Stimulated activated effector memory CD8-positive, alpha-beta T cell treated with anti-CD3 and anti-CD28 coated beads, Interleukin-12 subunit alpha, Interleukin-12 subunit beta, amount 100 ng/mL, for 72 hours (primary cell): ENCODE results near the gene ATP8B2.
A peak's percentile ranks its signal among the peaks of the same experiment; 100 is the strongest.
"Not testable (repeated sequence)": the region's sequence is repeated elsewhere in the genome, so short reads cannot be mapped to it uniquely, and the experiment has no call there.

Experiments used
- ATAC-seq: fragments of 150-1000 bp; cut with Tn5 transposase; 2 replicates; pipeline ENCODE4 v1.10.0; 2021
- DNase-seq, 2 donors: peaks; one replicate each; pipeline ENCODE4 v3.0.0; 2021 to 2022; ENCODE audit warnings: low spot score in 2 of 2
- H3K27ac Mint-ChIP-seq: one replicate; pipeline ENCODE4 v1.8.0; 2022; ENCODE audit warnings: mild to moderate bottlenecking, mixed read lengths
- H3K36me3 Mint-ChIP-seq: one replicate; pipeline ENCODE4 v1.8.0; 2022; ENCODE audit warnings: mild to moderate bottlenecking, mixed read lengths
- H3K4me1 Mint-ChIP-seq: one replicate; pipeline ENCODE4 v1.8.0; 2022; ENCODE audit warnings: mixed read lengths
- H3K4me3 Mint-ChIP-seq: one replicate; pipeline ENCODE4 v1.8.0; 2022; ENCODE audit warnings: mild to moderate bottlenecking, mixed read lengths
- H3K9me3 Mint-ChIP-seq: one replicate; pipeline ENCODE4 v1.8.0; 2022; ENCODE audit warnings: mixed read lengths

The ATP8B2 gene

DNA sequence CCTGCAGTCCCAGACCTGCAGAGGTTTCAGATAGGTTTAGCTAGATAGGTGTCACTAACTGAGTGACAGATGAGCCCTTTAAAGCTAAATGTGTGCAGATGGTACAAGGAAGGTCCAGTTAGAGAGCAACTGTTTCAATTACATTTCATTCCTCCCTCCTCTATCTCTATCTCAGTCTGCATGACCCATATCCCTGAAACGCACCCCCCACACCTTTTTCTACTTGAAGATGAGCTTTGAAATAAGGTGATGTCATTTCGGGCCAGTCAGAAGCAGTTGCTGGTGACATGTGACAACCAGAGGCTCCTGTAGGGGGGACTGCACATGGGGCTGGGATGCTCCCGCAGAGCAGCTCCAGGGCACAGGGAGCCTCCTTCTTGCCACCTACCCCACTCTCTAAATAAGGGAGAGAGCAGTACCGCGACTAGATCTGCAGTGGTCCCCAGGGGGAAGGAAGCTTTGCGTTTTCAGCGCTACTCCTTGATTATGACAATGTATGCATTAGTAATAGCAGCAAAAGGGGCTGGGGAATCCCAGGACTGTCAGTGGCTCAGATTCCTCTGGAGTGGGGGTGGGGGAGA, 4.3 kb downstream of the ATP8B2 start:
- H3K9me3 Mint-ChIP-seq = no peaks in the 10 kb centered on the region
- peak overlapping the region; percentile 88 for H3K27ac Mint-ChIP-seq
- ATAC-seq (no peak), DNase-seq (no peak)
- H3K36me3 Mint-ChIP-seq = peaks cover 56% of the 10 kb centered on the region
- H3K4me1 Mint-ChIP-seq = peaks cover 59% of the 10 kb centered on the region
- H3K4me3 Mint-ChIP-seq = peak overlapping the region; percentile 91

DNA sequence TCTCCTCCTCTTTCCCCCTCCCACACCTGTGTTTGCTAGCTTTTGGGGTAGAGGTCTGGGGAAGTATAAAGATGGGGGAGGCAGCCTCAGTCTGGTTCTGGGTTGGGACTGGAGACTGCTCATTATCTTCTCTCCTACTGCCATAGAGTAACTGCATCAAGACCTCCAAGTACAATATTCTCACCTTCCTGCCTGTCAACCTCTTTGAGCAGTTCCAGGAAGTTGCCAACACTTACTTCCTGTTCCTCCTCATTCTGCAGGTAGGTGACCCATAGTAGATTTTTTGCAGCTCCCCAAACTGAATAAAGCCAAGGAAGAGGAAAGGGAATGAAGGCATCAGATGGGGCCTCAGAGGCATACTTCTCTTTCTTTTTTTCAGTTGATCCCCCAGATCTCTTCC, 5.3 kb downstream of the ATP8B2 start:
- Mint-ChIP-seq H3K4me1 (peaks cover 66% of the 10 kb centered on the region), H3K36me3 (peaks cover 66% of the 10 kb centered on the region), H3K4me3 (peak overlapping the region; percentile 91), H3K9me3 (no peaks in the 10 kb centered on the region), H3K27ac (peak overlapping the region; percentile 88)
- no peak for ATAC-seq
- DNase-seq = no peak

DNA sequence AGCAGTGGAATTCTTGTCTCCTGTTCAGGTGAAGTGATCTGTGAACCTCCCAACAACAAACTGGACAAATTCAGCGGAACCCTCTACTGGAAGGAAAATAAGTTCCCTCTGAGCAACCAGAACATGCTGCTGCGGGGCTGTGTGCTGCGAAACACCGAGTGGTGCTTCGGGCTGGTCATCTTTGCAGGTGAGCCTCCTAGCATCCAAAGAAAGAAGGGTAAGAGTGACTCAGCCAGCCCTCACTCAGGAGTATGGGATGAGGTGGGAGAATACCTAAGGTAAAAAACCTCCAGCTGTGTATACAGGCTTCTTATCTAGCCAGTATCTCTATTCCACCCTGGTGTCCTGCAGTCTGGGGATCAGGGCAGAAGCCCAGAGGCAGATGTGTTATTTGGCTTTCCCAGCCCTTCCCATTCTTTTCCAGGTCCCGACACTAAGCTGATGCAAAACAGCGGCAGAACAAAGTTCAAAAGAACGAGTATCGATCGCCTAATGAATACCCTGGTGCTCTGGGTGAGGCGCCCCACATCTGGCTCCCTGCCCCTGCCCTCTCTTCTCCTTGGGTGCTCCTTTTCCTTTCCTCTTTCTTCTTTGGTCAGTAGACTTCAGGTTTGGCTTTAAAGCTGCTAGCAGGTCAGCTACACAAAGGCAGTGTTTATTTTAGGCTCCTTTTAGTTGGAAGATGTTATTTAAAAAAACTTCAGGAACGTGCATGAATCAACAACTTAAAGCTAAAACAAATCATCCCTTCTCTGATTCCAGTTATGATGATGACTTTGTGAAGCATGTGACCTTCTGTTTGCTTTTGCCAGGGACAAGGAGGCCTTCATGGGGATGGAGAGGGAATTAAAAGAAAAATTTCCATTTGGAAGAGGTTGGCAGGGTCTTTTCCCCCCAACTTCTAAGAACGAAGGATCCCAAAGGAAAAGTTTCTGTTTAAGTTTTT, 9.0 kb downstream of the ATP8B2 start:
- no peak for ATAC-seq
- Mint-ChIP-seq H3K4me3 (peak overlapping the region; percentile 36), H3K36me3 (peaks cover 98% of the 10 kb centered on the region), H3K9me3 (no peaks in the 10 kb centered on the region), H3K27ac (peak overlapping the region; percentile 94), H3K4me1 (peaks cover 56% of the 10 kb centered on the region)
- no peak for DNase-seq

GRCh38 chr1:154335025-154335714, 9.8 kb downstream of the ATP8B2 start:
- peaks cover 56% of the 10 kb centered on the region for H3K4me1 Mint-ChIP-seq
- H3K27ac Mint-ChIP-seq = peak overlapping the region; percentile 94
- ATAC-seq (peak; percentile 98), DNase-seq (peak; percentile 81 to 91)
- peak overlapping the region; percentile 36 for H3K4me3 Mint-ChIP-seq
- no peaks in the 10 kb centered on the region for H3K9me3 Mint-ChIP-seq
- H3K36me3 Mint-ChIP-seq = peaks cover 99% of the 10 kb centered on the region

- H3K4me3 Mint-ChIP-seq = peak overlapping the region; percentile 20
- DNase-seq (no peak), ATAC-seq (no peak)
- no peaks in the 10 kb centered on the region for H3K9me3 Mint-ChIP-seq
- H3K36me3 Mint-ChIP-seq = peaks cover 100% of the 10 kb centered on the region
- peak overlapping the region; percentile 89 for H3K27ac Mint-ChIP-seq
- peaks cover 70% of the 10 kb centered on the region for H3K4me1 Mint-ChIP-seq
Measured at GRCh38 chr1:154337253-154337894, 12.0 kb downstream of the ATP8B2 start.

DNA sequence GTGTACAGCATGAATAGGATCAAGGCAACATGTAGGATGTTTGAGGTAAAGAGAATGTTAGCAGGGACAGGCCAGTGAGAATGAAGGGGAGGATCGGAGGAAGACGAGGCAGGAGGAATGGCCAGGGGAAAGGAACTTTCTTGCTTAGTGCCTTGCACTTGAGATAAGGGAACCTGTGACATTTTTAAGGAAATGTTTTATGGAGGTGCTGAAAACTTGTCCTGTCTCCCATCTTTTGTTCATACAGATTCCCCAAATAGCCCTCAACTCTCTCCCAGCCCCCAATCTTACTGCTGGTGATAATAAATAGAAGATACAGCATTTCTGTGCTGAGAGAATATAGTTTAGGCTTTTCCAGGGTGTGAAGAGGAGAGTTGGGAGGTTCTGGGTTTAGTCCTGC, 13.6 kb downstream of the ATP8B2 start:
- Mint-ChIP-seq H3K4me1 (peaks cover 82% of the 10 kb centered on the region), H3K36me3 (peaks cover 100% of the 10 kb centered on the region)
- ATAC-seq = no peak

DNA sequence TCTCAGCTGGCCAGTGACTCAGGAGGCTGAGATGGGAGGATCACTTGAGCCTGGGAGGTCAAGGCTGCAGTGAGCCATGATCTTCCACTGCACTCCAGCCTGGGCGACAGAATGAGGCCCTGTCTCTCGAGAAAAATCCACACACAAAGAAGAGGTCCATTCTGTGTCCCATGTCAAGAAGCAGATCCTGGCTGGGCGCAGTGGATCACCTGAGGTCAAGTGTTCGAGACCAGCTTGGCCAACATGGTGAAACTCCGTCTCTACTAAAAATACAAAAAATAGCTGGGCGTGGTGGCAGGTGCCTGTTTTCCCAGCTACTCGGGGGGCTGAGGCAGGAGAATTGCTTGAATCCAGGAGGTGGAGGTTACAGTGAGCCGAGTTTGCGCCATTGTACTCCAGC, 16.0 kb downstream of the ATP8B2 start:
- H3K4me3 Mint-ChIP-seq = peak overlapping the region; percentile 72
- peak overlapping the region; percentile 94 for H3K27ac Mint-ChIP-seq
- ATAC-seq, H3K9me3 Mint-ChIP-seq, DNase-seq: not testable (repeated sequence)
- peaks cover 89% of the 10 kb centered on the region for H3K4me1 Mint-ChIP-seq
- peaks cover 100% of the 10 kb centered on the region for H3K36me3 Mint-ChIP-seq

More for the DNA sequence above, 13.6 kb downstream of the ATP8B2 start:
- H3K4me3 Mint-ChIP-seq = no peak overlapping the region
- DNase-seq = no peak
- peak overlapping the region; percentile 94 for H3K27ac Mint-ChIP-seq
- no peaks in the 10 kb centered on the region for H3K9me3 Mint-ChIP-seq

GRCh38 chr1:154342132-154342531, 16.8 kb downstream of the ATP8B2 start:
- Mint-ChIP-seq H3K27ac (peak overlapping the region; percentile 94), H3K4me3 (peak overlapping the region; percentile 72), H3K36me3 (peaks cover 100% of the 10 kb centered on the region), H3K9me3 (no peaks in the 10 kb centered on the region), H3K4me1 (peaks cover 96% of the 10 kb centered on the region)
- DNase-seq (no peak), ATAC-seq (peak; percentile 36)

DNA sequence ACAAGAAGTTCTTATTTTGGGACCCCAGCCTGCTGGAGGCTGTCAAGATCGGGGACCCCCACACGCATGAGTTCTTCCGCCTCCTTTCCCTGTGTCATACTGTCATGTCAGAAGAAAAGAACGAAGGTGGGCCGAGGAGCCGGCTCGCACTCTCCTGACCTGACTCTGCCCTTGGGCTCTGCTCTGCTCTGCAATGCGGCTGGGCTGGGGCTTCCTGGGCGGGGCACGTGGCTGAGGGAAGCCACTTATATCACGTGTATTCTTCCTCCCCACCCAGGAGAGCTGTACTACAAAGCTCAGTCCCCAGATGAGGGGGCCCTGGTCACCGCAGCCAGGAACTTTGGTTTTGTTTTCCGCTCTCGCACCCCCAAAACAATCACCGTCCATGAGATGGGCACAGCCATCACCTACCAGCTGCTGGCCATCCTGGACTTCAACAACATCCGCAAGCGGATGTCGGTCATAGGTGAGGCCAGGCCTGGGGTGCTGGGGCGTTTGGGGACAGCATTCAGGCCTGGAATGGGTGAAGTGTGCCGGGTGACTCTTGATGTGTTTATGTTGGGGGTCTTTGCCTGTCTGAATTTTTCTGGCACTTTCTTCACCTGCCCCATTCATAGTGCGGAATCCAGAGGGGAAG, 17.6 kb downstream of the ATP8B2 start:
- peaks cover 92% of the 10 kb centered on the region for H3K4me1 Mint-ChIP-seq
- DNase-seq (peak; percentile 50 to 82), ATAC-seq (peak; percentile 91)
- peaks cover 100% of the 10 kb centered on the region for H3K36me3 Mint-ChIP-seq
- no peaks in the 10 kb centered on the region for H3K9me3 Mint-ChIP-seq
- peak overlapping the region; percentile 94 for H3K27ac Mint-ChIP-seq
- H3K4me3 Mint-ChIP-seq = peak overlapping the region; percentile 72

- peak overlapping the region; percentile 84 for H3K27ac Mint-ChIP-seq
- peak; percentile 22 for ATAC-seq
Measured at GRCh38 chr1:154344977-154345837, 19.9 kb downstream of the ATP8B2 start.

DNA sequence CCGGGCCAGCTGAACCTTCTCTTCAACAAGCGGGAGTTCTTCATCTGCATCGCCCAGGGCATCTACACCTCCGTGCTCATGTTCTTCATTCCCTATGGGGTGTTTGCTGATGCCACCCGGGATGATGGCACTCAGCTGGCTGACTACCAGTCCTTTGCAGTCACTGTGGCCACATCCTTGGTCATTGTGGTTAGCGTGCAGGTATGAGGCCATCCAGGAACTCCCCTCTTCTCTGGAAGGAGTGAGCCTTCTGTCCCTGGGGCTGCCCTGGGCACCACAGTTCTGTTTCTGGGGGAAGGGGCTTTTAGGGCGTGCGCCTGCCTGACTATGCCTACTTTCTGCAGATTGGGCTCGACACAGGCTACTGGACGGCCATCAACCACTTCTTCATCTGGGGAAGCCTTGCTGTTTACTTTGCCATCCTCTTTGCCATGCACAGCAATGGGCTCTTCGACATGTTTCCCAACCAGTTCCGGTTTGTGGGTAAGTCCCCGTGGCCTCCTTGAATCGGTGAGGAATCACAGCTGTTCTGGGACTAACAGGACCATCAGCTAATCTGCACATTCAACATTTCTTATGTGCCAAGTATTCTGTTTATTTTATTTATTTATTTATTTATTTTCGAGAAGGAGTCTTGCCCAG, 21.1 kb downstream of the ATP8B2 start:
- Mint-ChIP-seq H3K4me1 (peaks cover 69% of the 10 kb centered on the region), H3K4me3 (no peak overlapping the region), H3K9me3 (no peaks in the 10 kb centered on the region), H3K27ac (peak overlapping the region; percentile 88), H3K36me3 (peaks cover 89% of the 10 kb centered on the region)
- DNase-seq (no peak), ATAC-seq (no peak)

More at GRCh38 chr1:154344977-154345837, 19.9 kb downstream of the ATP8B2 start:
- no peaks in the 10 kb centered on the region for H3K9me3 Mint-ChIP-seq
- H3K4me1 Mint-ChIP-seq = peaks cover 78% of the 10 kb centered on the region
- peaks cover 100% of the 10 kb centered on the region for H3K36me3 Mint-ChIP-seq
- peak; percentile 49 to 80 for DNase-seq
- H3K4me3 Mint-ChIP-seq = peak overlapping the region; percentile 26

DNA sequence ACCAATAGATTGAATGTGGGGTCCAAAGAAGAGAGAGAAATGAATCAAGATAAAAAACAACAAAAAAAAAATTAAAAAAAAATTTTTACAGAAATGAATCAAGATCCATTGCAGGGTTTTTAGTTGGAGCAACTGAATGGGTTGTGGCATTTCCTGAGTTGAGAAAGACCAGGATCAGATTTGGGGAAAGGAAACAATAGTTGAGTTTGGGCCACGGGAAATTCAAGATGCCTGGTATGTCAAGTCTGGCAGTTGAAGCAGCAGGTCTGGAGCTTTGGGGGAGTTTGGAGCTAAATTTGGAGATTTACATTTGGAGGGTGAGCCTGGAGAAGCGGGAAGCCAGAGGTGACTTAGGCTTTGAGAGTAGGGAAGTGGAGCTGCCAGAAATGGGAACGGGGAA, 22.6 kb downstream of the ATP8B2 start:
- peaks cover 65% of the 10 kb centered on the region for H3K4me1 Mint-ChIP-seq
- ATAC-seq = no peak
- H3K36me3 Mint-ChIP-seq = peaks cover 79% of the 10 kb centered on the region
- H3K27ac Mint-ChIP-seq = no peak overlapping the region
- no peaks in the 10 kb centered on the region for H3K9me3 Mint-ChIP-seq
- DNase-seq = no peak
- H3K4me3 Mint-ChIP-seq = no peak overlapping the region

DNA sequence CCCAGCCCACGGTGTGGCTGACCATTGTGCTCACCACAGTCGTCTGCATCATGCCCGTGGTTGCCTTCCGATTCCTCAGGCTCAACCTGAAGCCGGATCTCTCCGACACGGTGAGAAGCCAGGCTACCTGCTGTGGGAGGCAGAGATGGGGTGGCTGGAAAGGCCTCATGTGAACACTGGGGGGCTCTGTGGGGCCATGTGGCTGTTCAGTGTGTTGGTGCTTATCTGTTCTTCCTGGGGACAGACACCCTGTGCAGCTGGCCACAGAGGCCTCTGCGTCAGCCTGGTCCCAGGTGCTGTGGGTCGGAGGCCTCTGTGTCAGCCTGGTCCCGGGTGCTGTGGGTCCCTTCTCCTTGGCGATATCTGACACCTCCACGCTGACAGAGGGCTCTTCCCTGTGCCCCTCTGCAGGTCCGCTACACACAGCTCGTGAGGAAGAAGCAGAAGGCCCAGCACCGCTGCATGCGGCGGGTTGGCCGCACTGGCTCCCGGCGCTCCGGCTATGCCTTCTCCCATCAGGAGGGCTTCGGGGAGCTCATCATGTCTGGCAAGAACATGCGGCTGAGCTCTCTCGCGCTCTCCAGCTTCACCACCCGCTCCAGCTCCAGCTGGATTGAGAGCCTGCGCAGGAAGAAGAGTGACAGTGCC, 23.2 kb downstream of the ATP8B2 start:
- peak overlapping the region; percentile 62 for H3K27ac Mint-ChIP-seq
- peaks cover 65% of the 10 kb centered on the region for H3K4me1 Mint-ChIP-seq
- ATAC-seq (no peak), DNase-seq (no peak)
- peaks cover 74% of the 10 kb centered on the region for H3K36me3 Mint-ChIP-seq
- H3K9me3 Mint-ChIP-seq = no peaks in the 10 kb centered on the region
- no peak overlapping the region for H3K4me3 Mint-ChIP-seq
